Measurements from ENCODE around the gene ACOXL.

Gene ACOXL

DNA sequence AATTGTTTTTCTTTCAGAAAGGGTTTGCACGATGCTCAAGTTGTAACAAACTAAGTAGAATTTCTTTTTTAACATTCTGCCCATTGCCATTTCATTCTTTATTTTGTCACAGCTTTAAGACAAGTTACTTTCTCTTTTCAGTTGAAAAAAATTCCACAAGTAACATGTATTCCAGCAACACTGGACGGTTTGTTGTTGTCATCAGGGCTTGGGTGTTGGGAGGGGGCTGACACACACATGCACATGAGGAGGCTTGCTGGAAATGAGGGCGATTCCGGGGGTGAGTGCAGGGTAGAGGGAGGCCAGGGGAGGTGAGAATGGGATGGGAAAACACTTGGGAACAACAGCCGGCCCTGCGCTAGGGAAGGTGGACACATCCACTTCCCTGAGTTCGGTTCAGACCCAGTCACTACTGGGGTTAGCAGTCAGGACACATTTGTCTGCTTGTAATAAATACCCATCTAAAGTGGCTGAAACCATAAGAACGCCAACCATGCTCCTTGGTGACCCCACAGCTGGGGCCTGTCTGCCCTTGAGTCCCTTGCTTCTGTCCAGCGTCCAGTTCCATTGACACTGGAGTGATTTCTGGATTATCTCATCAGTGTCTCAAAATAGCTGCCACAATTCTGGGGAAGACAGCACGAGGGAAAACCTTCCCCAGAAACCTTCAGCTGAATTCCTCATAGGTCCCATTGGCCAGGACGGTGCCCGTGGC, 246.5 kb downstream of the ACOXL start:
- no peak for DNase-seq (ENCODE audit: low read depth)

DNA sequence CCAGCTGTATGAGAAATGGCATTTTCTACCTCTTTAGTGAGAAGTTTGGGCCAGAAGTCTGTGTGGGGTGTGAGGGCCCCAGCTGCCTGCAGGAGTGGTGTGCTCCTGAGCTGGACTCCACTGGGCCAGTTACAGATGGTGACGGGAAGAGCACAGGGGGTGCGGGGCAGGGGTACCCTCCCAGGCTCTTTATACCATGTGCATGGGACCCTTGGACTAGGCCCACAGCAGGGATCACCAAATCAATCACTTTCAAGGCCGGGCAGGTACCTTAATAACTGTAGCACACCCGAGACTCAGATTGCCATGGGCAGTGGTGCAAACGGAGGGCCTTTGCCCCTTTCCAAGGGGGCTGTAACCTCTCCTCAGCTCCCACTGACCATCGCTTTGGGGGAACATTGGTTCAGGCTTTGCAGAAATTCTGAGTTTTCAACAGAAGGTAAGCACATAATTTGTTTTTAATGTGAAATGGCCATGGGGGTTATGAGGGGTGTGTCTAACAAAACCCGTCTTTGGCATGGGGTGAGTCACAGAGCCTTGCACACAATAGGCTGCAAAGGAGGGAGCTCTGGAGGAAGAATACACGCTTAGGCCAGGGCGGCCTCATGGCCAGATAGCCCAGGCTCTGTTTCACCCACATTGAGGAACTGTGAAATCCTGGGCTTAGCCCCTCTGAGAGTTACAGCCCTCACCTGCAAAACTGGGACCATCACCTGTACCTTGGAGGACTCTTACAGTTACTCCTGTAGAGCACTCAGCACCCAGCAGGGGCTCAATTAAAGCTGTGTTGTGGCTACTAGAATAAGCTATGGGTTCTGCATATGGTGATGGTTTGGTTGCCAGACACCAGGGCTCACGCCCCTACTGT, 247.3 kb downstream of the ACOXL start:
- no peak for DNase-seq (ENCODE audit: low read depth)

DNA sequence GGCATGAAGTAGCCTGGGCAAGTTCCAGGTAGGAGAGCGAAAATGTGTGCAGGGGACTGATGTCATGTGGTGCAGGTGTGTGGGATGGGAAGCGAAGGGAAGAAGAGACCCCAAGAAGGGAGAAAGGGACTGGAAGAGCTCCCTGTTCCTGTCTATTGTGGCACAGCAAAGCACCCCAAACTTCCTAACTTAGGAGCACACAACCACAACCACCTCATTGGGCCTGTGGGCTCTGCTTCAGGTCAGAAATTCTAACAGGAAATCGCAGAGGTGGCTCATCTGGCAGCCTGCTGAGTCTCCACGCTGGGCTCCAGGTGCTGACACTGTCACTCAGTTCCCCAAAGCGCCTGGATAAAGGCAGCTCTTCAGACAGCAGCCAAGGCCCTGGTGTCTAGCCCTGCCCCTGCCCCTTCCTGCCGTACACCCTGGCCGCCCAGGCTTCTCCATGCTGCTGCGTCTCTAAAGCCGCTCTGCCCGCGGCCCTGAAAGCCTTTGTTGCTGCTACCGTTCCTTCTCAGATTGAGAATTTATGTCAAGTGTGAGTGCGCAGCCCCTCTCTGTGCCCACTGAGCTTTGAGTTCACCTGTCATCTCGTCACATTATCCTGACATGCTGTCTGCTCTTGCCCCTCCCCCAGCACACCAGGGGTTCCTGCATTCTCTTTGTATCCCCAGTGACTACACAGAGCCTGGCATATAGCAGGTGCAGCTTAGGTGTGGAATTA, 248.1 kb downstream of the ACOXL start:
- DNase-seq (ENCODE audit: low read depth), result no peak

DNA sequence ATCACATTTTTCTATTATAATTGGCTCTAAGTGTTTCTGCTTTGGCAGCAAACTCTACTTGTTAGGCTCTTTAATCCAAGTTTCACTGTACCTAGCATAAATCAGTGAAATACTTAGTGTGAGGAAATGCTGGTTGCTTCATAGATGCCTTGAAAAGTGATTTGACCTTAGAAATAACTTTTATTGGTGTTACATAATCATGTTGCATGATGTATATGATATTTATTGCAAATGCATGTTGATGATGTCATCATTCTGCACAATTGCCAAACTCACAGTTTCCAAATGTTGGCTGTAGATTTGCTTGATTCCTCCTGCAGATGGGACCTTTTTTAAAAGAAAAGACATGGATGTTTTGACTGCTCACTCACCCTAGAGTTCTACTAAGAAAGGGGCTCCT, 250.8 kb downstream of the ACOXL start:
- DNase-seq (ENCODE audit: low read depth), result no peak

DNA sequence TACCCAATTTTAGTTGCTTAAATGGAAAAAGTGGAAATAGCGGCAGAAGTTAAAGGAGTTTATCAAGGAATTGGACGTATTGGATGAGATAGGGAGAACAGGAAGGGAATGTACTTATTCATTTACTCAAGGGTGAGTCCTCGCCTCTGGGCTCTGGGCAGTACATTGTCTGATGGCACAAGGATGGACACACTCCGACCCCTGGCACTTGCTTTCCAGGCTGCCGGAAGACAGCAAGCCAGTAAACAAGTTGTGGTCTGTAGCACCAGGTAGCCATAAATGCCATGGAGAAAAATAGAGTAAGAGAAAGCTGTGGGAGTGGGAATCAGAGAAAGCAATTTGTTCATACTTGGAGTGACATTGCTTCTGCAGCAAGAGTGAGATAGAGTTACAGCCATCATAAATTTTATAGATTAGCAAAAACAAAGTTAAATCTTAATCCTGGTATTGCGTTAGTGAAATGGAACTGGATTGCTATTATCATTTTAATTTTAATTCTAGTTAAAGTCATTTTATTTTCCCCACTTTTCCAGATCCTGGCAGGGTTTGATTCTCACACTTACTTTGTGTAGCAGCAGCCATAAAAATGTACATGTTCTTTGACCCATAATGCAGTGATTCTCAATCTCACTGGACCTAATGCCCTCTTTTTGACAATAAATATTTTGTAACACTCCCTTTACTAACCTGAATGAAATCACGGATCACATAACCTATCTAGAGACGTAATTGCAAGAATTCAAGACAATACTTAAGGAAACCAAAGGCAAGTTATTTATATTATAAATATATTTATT, 252.5 kb downstream of the ACOXL start:
- DNase-seq (ENCODE audit: low read depth), result no peak

DNA sequence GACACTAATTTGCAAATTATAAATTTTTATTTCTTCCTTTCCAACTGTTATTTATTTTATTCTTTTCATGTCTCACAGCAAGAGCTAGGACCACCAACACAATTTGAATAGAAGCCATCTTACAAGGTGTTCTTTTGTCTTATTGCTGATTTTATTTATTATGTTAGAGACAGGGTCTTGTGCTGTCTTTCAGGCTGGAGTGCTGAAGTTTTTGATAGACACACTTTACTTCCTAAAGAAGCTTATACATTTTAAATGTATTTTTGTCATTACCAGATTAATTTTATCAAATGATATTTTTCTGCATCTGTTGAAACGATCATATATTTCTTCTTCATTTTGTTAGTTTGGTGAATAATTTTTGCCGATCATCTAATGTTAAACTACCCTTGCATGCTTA, 258.1 kb downstream of the ACOXL start:
- no peak for DNase-seq (ENCODE audit: low read depth)

DNA sequence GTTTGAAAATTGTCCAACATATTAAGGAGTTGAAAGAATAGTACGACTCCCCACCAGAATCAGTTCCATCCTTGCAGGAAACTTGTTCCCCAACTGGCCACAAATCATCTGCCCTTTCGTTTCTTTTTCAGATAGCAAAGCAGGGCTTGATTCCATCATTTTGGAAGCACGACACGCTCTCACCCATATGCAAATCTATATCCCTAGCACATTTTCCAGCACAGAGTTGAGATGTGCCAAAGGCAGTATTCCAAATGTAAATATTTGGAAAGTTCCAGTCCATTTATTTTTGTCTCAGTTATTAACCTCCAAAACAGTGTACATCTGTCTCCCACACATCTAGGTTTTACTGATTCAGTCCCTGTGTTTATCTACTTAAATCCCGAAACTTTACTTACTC, 259.5 kb downstream of the ACOXL start:
- no peak for DNase-seq (ENCODE audit: low read depth)

DNA sequence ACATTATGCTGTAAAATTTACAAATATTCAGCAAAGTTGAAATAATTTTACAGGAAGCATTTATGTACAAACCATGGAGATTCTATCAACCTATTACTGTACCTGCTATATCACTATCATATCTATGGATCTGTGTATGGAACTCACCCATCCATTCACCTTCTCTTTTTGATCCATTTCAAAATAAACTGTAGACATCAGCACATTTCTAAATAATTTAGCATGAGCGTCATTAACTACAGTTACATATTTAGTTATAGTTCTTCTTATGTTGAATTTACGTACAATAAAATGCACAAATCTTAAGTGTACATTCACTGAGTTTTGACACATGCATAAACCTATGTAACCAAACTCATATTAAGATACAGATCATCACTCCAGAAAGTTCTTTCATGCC, 260.5 kb downstream of the ACOXL start:
- no peak for DNase-seq (ENCODE audit: low read depth)

DNA sequence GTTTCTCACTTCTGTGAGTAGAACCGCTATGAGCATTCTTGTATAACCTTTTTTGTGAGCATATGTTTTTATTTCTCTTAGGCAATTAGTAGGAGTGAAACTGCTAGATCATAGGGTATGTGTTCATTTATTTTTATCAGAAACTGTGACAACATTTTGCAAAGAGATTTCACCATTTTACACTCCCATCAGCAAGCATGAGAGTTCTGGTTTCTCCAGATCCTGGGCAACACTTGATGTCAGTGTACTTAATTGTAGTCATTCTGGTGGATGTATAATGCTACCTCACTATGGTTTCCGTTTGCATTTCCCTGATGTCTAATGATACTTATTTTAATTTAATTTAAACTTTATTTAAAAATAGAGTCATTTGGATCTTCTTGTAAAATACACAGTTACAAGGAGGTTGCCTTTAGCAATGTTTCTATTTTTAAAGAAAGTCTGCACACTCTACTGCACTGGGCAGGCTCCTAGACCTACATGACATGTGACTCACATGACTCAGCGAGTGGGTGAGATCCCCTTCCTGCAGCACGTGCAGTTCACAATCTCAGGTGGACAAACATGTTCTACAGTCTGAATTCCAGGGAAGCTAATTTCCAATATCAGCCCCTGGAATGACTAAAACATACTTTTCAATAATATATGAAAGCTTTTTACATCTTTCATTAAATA, 261.3 kb downstream of the ACOXL start:
- no peak for DNase-seq (ENCODE audit: low read depth)

DNA sequence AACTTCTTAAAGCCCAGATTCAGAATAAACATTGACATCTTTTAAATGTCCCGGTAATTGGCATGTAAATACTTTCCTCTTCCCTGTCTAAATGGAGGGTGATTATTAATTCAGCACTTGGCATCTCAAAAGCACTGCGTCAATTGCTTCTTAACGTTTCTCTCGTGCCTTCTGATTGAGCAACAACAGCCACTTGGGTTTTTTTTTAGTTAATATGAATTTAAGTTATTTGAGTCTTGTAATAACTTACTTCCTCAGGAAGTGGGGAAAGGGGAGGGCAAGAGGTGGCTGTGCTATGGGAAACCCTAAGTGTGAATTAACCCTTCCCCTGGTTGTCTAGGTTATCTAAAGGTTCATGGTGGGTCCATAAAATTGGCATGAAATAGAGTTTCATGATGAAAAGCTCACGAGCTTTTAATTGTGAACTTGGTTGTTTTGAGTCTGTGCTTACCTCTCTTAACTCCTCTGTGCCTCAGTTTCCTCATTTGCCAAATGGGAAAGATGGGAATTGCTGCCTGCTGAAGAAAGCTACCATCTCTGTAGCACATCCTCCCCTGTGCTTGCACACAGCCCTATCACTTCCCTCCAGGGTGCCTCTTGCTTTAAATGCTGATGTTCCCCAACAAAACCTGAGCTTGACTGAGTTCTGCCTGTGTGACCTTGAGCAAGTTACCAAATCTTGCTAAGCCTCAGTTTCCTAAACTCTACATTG, 262.0 kb downstream of the ACOXL start:
- DNase-seq (ENCODE audit: low read depth), result no peak

DNA sequence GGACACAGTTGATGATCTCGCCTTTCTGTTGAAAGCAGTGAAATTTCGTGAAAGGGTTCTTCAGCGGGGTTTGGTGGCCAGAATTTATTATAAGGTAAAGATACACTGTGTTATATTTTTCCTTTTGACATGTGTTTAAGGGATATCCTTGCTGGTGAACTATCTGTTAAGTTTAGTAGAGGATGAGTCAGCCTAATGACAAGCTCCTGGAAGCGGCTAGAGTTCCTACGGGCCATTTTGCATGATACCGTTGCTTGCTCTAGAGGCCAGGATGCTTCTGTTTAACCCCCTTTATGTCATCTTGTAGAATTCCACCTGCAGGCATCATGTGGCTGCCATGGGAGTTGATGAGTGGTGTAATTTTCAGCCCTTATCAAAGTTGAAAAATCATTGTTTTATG, 263.5 kb downstream of the ACOXL start:
- DNase-seq (ENCODE audit: low read depth), result no peak

DNA sequence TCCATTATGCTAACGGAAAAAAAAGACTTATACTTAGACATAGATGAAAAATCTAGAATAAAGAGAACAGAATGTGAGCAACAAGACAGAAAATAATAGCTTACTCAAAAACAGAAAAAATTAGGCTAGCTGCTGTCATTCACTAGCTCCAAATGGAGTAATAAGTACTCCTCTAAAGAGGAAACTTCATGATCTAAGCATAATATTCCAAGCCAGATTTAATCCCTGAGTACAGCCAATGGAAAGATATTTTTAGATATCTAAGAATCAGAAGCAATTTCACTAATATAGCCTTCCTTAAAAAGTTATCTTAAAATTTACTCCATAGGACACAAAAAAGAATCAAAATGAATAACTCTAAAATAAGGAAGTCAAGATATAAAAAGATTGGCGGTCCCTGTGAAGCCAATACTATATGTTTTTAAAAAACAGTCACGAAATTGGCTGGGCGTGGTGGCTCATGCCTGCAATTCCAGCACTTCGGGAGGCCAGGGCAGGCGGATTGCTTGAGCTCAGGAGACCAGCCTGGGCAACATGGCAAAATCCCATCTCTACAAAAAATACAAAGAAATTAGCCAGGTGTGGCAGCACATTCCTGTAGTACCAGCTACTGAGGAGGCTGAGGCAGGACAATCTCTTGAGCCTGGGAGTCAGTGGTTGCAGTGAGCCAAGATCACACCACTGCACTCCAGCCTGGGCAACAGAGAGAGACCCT, 265.1 kb downstream of the ACOXL start:
- DNase-seq (ENCODE audit: low read depth), result no peak

DNA sequence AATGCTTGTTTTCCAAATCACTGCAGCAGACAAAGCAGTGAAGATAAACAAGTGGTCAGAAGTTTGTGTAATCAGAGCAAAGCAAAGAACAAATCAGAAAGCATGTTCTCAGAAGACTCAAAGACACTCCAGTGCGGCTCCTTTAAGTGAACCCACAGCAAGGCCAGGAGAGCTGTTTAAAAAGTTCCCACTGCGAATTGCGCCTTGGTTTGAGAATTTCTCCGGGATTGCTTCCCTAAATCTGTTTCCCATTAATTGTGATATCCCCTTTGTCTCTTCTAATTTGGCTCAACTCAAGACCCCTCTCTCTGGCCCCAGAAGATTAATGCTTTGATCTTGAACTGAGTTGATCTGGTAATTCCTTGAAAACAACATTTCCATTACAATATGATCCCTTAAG, 265.9 kb downstream of the ACOXL start:
- no peak for DNase-seq (ENCODE audit: low read depth)

DNA sequence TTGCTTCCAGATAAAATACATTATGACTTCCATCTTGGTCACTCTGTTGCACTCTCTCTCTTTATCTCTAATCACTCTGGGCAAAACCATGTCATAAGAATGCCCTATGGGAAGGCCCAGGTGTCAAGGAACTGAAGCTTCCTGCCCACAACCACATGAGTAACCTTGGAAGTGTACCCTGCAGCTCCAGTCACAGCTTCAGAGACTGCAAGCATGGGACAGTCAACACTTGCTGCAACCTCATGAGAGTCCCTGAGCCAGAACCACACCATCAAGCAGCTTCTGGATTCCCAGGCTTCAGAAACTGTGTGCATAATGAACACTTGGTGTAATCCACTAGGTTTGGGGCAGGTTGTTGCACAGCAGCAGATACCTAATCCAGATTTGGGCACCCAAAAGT, 267.3 kb downstream of the ACOXL start:
- no peak for DNase-seq (ENCODE audit: low read depth)

DNA sequence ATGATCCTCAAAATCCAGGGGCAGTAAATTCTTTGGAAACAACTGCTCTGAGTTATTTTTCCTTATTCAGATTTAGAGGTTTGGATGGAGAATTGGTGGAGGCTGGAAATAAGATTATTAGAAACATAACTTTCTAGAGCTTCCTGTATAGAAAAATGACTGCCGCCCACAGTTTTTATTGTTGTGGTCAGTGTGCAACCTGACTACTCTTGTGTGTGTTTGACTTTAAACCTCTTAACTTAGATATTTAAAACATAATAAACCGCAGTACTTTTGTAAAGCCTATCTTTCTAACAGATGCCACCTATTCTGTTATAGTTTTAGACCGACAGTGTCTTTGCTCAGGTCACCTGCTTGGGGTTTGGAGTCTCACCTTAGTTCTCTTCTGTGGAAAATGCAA, 272.9 kb downstream of the ACOXL start:
- DNase-seq (ENCODE audit: low read depth), result no peak

DNA sequence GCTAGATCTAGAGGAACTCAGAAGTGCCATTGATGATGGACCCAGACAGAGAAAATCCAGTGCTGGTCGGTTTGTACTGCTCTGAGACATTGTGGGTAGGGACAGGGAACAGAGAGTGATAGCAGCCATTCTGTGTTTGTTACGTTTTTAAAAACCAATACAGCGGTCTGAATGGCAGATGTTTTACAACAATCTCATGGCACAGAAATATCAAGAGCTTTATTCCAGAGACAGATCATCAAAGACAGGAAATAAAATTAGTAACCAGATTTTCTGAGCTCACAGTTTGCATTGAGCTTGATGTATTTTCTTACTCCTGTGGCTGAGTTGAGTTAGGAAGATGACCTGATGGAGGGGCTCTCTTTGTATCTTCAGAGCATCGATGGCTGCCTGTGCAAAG, 273.4 kb downstream of the ACOXL start:
- DNase-seq (ENCODE audit: low read depth), result no peak

DNA sequence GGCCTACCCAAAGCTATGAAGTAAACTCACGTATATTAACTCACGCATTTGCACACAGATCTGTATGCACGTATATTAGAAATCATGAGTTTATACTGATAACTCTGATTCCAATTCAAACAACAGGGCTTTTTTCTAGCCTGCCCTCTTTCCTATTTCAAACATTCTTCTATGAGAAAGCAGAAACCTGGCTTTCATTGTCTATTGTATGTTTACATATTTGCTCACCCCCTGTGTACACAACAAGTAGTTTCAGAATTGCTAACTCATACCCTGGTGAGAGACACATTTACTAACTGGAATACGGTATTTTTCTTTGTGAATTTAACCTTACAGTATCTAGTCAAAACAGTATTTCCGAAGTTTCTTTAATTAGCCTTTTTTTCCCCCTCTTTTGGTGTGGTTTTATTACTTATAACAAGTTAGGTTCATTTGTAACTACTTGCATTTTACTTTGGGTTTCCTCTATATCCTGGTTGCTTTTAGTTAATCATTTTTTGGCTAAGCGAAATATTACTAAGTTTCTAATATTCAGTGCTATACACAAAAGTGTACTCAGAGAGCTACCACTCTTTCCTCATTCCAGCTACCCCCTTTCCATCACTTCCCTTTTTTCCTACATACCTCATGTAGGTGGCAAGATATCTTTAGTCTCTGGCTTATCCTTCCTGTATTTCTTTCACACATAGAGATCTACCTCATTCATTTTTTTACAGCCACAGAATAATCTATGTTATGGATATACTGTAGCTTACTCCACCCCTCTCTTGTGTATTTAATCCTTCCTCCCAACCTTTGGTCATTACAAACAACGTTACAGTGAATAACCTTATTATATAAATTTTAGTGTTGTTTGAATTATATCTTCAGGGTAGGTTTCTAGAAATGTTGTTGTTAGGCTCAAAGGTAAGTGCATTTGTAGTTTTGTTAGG, 275.6 kb downstream of the ACOXL start:
- no peak for DNase-seq (ENCODE audit: low read depth)

DNA sequence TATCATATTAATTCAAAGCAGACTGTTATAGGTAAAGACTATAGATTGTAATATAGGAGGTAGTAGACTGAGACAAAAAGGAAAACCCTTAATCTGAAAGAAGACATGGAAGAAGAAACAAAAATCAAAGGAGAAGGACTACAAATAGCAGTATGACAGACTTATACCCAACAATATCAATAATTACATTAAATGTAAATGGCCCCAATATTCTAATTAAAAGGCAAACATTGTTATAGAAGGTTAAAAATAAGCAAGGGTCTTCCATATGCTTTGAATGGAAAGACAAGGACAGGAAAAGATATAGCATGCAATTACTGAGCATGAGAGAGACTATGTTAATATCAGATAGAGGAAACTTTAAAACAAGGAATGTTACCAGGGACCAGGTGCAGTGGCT, 278.8 kb downstream of the ACOXL start:
- DNase-seq (ENCODE audit: low read depth), result no peak

Data from stimulated activated CD8-positive, alpha-beta memory T cell treated with anti-CD3 and anti-CD28 coated beads, Interleukin-15, amount 100 ng/mL, for 1 hour (primary cell).